Islet of Langerhans (tissue), 1 donor: ENCODE measurements around the gene VPS36.
"Not testable (repeated sequence)": the region's sequence is repeated elsewhere in the genome, so short reads cannot be mapped to it uniquely, and the experiment has no call there.

ENCODE experiments used
- FAIRE-seq: peaks from one replicate; lab custom pipeline; 2011; peaks lifted over from hg19 to GRCh38; lab: Jason Lieb, UNC

VPS36 gene

GRCh38 chr13:52374873-52375411 is 75.5 kb downstream of the VPS36 start:
- no peak for FAIRE-seq

- no peak for FAIRE-seq
Observed at GRCh38 chr13:52374389-52374788, 76.0 kb downstream of the VPS36 start.

- FAIRE-seq = not testable (repeated sequence)
Observed at GRCh38 chr13:52373277-52373676, 77.2 kb downstream of the VPS36 start.

GRCh38 chr13:52371736-52372247 is 78.6 kb downstream of the VPS36 start:
- FAIRE-seq = peak; percentile 64

GRCh38 chr13:52366291-52366690 is 84.1 kb downstream of the VPS36 start:
- no peak for FAIRE-seq
